Choroid plexus epithelial cell (primary cell): ENCODE measurements around the gene TMEM131.
A peak's percentile ranks its signal among the peaks of the same experiment; 100 is the strongest.

ENCODE experiments used
- DNase-seq: peaks from one replicate; pipeline ENCODE4 v3.0.0-alpha.2; 2010; ENCODE audit warnings: low read depth
- H3K4me3 ChIP-seq: 2 replicates; pipeline ENCODE4 v1.5.1; 2011; ENCODE audit warnings: low read depth, mild to moderate bottlenecking, control low read depth, low read length, moderate library complexity
- TF ChIP-seq, protein P1 (sequence below): conservative IDR thresholded peaks from 2 replicates; pipeline ENCODE4 v1.5.1; 2011; ENCODE audit warnings: low read depth, mild to moderate bottlenecking, control low read depth, inconsistent platforms, low read length, moderate library complexity

TMEM131 gene

DNA sequence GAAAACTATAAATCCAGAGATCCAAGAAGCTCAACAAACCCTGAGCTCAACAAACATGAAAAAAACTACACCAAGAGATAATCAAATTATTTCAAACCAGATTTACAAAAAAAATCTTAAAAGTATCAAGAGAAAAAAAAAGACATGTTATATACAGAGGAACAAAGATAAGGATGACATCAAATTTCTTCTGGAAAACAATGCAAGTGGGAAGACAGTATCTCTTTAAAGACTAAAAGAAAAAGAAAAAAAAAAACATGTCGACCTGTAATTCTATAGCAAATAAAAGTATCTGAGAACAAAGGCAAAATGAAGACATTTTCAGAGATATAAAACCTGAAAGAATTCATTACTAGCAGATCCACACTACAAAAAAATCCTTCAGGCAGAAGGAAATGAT is 21.3 kb downstream of the TMEM131 start:
- TF ChIP-seq, protein P1, sequence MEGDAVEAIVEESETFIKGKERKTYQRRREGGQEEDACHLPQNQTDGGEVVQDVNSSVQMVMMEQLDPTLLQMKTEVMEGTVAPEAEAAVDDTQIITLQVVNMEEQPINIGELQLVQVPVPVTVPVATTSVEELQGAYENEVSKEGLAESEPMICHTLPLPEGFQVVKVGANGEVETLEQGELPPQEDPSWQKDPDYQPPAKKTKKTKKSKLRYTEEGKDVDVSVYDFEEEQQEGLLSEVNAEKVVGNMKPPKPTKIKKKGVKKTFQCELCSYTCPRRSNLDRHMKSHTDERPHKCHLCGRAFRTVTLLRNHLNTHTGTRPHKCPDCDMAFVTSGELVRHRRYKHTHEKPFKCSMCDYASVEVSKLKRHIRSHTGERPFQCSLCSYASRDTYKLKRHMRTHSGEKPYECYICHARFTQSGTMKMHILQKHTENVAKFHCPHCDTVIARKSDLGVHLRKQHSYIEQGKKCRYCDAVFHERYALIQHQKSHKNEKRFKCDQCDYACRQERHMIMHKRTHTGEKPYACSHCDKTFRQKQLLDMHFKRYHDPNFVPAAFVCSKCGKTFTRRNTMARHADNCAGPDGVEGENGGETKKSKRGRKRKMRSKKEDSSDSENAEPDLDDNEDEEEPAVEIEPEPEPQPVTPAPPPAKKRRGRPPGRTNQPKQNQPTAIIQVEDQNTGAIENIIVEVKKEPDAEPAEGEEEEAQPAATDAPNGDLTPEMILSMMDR = no peak
- no peak overlapping the region for H3K4me3 ChIP-seq
- no peak for DNase-seq

DNA sequence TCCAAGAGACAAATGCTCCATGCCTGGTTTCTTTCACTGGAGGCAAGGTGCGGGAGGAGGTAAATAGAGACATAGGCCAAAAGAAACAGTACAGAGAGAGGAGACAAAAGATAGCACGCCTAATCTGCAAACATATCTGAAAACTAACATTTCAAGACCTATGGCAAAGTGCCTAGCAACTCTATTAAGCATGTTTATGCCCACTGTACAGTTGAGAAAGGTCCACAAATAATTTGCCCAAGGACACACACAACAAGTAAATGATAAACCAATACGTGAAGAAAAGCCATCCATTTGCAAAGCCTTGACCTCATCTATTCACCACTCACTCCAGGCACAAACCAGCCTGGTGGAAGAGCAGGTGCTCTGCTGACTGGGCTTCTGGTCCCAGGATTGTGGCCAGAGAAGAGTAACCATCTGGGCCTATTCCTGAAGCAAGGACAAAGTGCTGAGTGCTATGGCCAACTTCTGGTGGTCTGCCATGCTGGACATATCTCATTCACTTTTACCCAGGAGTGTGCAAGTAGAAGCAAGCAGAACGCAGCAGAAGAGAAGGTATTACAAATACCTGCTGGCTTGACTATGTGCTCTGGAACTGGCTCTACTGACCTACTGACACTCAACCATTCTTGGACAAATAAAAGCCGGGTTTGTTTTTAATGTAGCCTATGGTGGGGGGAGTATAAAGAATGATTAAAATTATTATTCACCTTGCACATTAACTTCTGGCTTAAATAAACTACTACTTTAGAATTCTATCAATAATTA is 25.3 kb downstream of the TMEM131 start:
- DNase-seq = no peak
- H3K4me3 ChIP-seq = no peak overlapping the region
- TF ChIP-seq, protein P1 = no peak

DNA sequence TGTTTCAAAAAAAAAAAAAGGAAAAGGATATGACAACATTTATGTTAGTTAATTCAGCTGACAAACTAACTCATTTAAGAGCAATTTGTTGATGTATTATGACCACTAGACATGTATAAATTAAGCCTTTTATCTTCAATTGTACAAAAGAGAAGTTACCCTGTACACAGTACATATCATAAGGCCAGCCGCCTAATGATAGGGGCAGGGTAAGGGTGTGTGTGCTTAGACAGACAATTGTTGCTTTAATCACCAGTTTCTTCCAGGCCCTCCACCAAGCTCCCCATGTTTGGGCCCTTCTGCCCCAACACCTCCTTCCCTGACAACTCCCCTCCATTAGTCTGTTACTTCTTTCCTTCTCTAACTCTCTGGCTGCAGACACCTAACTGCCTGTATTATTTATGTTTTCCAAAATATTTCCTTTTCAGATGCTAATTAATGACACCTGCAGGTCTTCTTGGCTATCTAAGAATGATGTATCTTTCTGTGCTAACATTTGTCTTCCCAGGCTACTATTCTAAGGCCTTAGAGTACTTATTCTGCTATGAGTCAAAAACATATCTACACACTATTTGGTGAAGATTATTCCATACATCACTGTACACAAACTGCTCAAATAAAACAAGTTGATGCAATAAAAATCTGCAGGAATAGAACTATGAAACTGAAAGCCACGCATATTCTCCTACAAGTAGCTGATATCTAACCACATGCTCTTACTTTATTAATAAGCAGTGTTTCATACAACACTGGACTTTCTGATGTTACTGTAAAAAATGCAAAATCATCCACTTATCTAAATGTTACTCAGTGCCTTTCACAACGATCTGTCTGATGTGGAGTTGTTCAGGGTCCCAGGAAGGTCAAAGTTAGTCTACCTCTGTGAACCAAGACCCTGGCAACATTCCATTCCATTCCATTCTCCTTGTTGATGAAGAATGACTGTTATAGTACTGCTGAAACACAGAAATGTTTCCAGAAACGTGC is 26.4 kb downstream of the TMEM131 start:
- no peak overlapping the region for H3K4me3 ChIP-seq
- TF ChIP-seq, protein P1 = no peak
- DNase-seq = peak; percentile 61

DNA sequence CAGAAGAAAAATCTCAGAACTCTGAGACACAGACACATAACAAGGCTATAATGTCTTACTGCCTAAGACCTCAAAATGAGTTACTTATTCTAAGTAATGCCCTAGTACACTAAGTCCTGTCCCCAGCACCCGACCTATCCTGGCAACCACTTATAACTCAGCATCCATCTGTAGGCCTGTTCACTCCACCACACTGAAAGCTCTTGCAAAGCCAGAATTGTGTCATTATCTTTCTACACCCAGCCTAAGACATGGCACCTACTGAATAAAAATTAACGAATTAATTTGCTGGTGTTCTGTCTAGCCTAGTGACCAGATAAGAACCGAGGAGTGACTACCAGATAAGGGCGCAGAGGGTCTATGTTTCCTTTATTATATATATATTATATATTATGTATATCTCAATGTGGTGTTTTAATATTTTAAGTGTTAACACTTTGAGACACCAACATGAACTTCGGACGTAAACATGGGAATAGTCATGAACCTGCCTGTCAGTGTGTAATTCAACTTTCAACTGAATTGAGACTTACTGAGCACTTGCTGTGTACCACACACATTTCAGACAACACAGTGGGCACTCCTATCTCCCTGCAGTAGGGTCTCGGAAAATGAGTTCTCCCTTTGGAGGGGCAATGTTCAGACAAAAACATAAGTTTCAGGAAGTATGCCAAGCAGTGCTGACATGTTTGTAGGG is 27.7 kb downstream of the TMEM131 start:
- TF ChIP-seq, protein P1 = no peak
- no peak for DNase-seq
- H3K4me3 ChIP-seq = no peak overlapping the region

DNA sequence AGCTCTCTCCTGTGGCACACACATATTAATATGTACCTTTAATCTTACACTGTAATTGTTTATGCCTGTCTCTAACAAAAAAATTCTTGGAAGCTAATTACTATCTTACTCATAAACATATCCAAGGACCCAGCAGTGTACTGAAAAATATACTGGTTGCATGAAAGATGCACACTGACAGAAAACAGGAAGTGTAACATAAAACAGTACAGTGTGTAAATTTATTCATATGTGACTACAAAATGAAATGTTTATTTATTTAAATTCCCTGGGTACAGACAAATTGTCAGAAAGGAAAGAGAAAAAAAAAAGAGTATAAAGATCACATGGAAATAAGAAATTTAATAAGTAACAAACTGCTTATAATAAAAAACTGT is 28.5 kb downstream of the TMEM131 start:
- no peak for DNase-seq
- no peak overlapping the region for H3K4me3 ChIP-seq
- TF ChIP-seq, protein P1 = no peak

DNA sequence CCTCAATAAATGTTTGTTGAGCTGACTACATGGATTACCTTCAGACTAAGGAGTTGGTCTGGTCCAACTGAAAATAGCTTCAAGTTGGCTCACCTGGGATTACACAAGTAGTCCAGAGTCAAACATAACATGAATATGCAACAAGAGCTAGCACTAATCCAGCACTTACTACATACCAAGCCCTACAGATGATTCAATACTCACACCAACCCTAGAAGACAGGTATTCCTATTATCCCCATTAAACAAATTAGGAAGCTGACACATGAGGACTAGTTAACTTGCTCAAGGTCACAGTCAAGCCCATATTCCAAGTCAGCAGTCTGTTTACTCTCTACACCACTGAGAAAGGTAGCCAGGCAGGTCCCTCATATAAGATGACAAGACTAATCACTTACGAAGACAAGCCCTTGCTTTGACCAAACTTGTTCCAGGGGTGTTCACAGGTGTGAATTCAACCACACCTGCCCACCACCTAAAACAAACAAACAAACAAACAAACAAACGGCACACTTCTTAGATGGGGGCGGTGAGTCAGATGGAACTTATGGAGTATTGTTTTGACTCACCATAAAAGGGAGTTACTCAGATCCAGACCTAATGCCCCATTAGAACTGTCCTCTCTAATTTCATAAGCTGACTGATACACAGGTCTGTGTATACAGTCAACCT is 29.1 kb downstream of the TMEM131 start:
- H3K4me3 ChIP-seq = no peak overlapping the region
- TF ChIP-seq, protein P1 = no peak
- DNase-seq = peak; percentile 9
